ENCODE data around the gene SLC7A9. TPM values are rescaled to one million over a fixed set of nuclear protein-coding genes. Genes with fewer than 3 reads are reported as not detected.
"Not testable (repeated sequence)": the region's sequence is repeated elsewhere in the genome, so short reads cannot be mapped to it uniquely, and the experiment has no call there.

SLC7A9 gene
- total RNA-seq, 3 donors from 2014 or later (not counting 1 experiment from before 2014, with no cell fraction given), result 0.75 to 0.80 TPM; not detected in 1

- intact Hi-C loops (cut with micrococcal nuclease), result no loop called here
- no peak overlapping the region for H3K4me3 ChIP-seq (ENCODE audit: low read length)
- TF ChIP-seq CTCF (IDR thresholded peaks at IDR 0.05), result no peak
- H3K36me3 ChIP-seq (ENCODE audit: control insufficient read depth, insufficient read depth, low read length), result no peaks in the 10 kb centered on the region
- WGBS (ENCODE audit: insufficient coverage), result 93% methylated on average over 19 of the region's 19 CpGs
- no peak for DNase-seq
- Mint-ChIP-seq H3K27me3 (ENCODE audit: low read depth in 2 of 2) (no peaks in the 10 kb centered on the region), H3K4me1 (peaks cover 0 to 7% of the 10 kb centered on the region in 2 donors), H3K36me3 (no peaks in the 10 kb centered on the region), H3K4me3 (no peak overlapping the region), H3K9me3 (no peaks in the 10 kb centered on the region), H3K27ac (no peak overlapping the region)
- H3K9me3 ChIP-seq (ENCODE audit: control insufficient read depth, insufficient read depth, low read length), result no peaks in the 10 kb centered on the region
- no peaks in the 10 kb centered on the region for H3K4me1 ChIP-seq (ENCODE audit: control insufficient read depth, insufficient read depth, low read length)
- H3K27ac ChIP-seq (ENCODE audit: low read length), result no peak overlapping the region
- H3K27me3 ChIP-seq (ENCODE audit: control insufficient read depth, insufficient read depth, low read length), result no peaks in the 10 kb centered on the region
- no peak for ATAC-seq
Observed at GRCh38 chr19:32859591-32859990, 10.0 kb downstream of the SLC7A9 start.

- Histone ChIP-seq H3K27ac (ENCODE audit: low read length) (no peak overlapping the region), H3K9me3 (ENCODE audit: control insufficient read depth, insufficient read depth, low read length) (no peaks in the 10 kb centered on the region), H3K4me3 (ENCODE audit: low read length) (no peak overlapping the region), H3K4me1 (ENCODE audit: control insufficient read depth, insufficient read depth, low read length) (no peaks in the 10 kb centered on the region), H3K36me3 (ENCODE audit: control insufficient read depth, insufficient read depth, low read length) (no peaks in the 10 kb centered on the region), H3K27me3 (ENCODE audit: control insufficient read depth, insufficient read depth, low read length) (no peaks in the 10 kb centered on the region)
- no peaks in the 10 kb centered on the region for H3K36me3 Mint-ChIP-seq
- WGBS (ENCODE audit: insufficient coverage), result 93% methylated on average over 6 of the region's 10 CpGs
- H3K27me3 Mint-ChIP-seq (ENCODE audit: low read depth in 2 of 2), result no peaks in the 10 kb centered on the region
- ATAC-seq (no peak), DNase-seq (no peak)
- H3K4me1 Mint-ChIP-seq, result peaks cover 0 to 7% of the 10 kb centered on the region in 2 donors
- no peak overlapping the region for H3K27ac Mint-ChIP-seq
- TF ChIP-seq CTCF (IDR thresholded peaks at IDR 0.05), result no peak
- H3K9me3 Mint-ChIP-seq, result no peaks in the 10 kb centered on the region
- H3K4me3 Mint-ChIP-seq, result no peak overlapping the region
- intact Hi-C loops (cut with micrococcal nuclease), result no loop called here
Observed at GRCh38 chr19:32858559-32858958, 11.0 kb downstream of the SLC7A9 start.

- Mint-ChIP-seq H3K9me3 (no peaks in the 10 kb centered on the region), H3K27ac (no peak overlapping the region), H3K4me3 (no peak overlapping the region), H3K36me3 (no peaks in the 10 kb centered on the region), H3K27me3 (ENCODE audit: low read depth in 2 of 2) (no peaks in the 10 kb centered on the region), H3K4me1 (peaks cover 0 to 7% of the 10 kb centered on the region in 2 donors)
- Histone ChIP-seq H3K4me1 (ENCODE audit: control insufficient read depth, insufficient read depth, low read length) (no peaks in the 10 kb centered on the region), H3K27me3 (ENCODE audit: control insufficient read depth, insufficient read depth, low read length) (no peaks in the 10 kb centered on the region), H3K36me3 (ENCODE audit: control insufficient read depth, insufficient read depth, low read length) (no peaks in the 10 kb centered on the region), H3K9me3 (ENCODE audit: control insufficient read depth, insufficient read depth, low read length) (no peaks in the 10 kb centered on the region), H3K27ac (ENCODE audit: low read length) (no peak overlapping the region), H3K4me3 (ENCODE audit: low read length) (no peak overlapping the region)
- ATAC-seq (no peak), DNase-seq (no peak)
- intact Hi-C loops (cut with micrococcal nuclease), result no loop called here
- 92% methylated on average over 13 of the region's 13 CpGs for WGBS (ENCODE audit: insufficient coverage)
- TF ChIP-seq CTCF (IDR thresholded peaks at IDR 0.05), result no peak
Observed at GRCh38 chr19:32858155-32858554, 11.4 kb downstream of the SLC7A9 start.

- WGBS (ENCODE audit: insufficient coverage), result 100% methylated on average over 2 of the region's 5 CpGs
- no peaks in the 10 kb centered on the region for H3K27me3 Mint-ChIP-seq (ENCODE audit: low read depth in 2 of 2)
- H3K27ac ChIP-seq (ENCODE audit: low read length), result no peak overlapping the region
- no peaks in the 10 kb centered on the region for H3K9me3 Mint-ChIP-seq
- H3K4me1 ChIP-seq (ENCODE audit: control insufficient read depth, insufficient read depth, low read length), result no peaks in the 10 kb centered on the region
- H3K4me3 Mint-ChIP-seq, result no peak overlapping the region
- no peaks in the 10 kb centered on the region for H3K36me3 Mint-ChIP-seq
- ATAC-seq (no peak), DNase-seq (no peak)
- H3K27ac Mint-ChIP-seq, result no peak overlapping the region
- no peaks in the 10 kb centered on the region for H3K9me3 ChIP-seq (ENCODE audit: control insufficient read depth, insufficient read depth, low read length)
- peaks cover 0 to 7% of the 10 kb centered on the region in 2 donors for H3K4me1 Mint-ChIP-seq
- H3K4me3 ChIP-seq (ENCODE audit: low read length), result no peak overlapping the region
- H3K27me3 ChIP-seq (ENCODE audit: control insufficient read depth, insufficient read depth, low read length), result no peaks in the 10 kb centered on the region
- H3K36me3 ChIP-seq (ENCODE audit: control insufficient read depth, insufficient read depth, low read length), result no peaks in the 10 kb centered on the region
- intact Hi-C loops (cut with micrococcal nuclease), result no loop called here
- TF ChIP-seq CTCF (IDR thresholded peaks at IDR 0.05), result no peak
Observed at GRCh38 chr19:32857584-32857983, 12.0 kb downstream of the SLC7A9 start.

GRCh38 chr19:32856818-32857217 is 12.7 kb downstream of the SLC7A9 start:
- H3K36me3 Mint-ChIP-seq; H3K4me1 ChIP-seq (ENCODE audit: control insufficient read depth, insufficient read depth, low read length); H3K4me3 Mint-ChIP-seq; ATAC-seq; H3K36me3 ChIP-seq (ENCODE audit: control insufficient read depth, insufficient read depth, low read length); H3K4me3 ChIP-seq (ENCODE audit: low read length); H3K27ac ChIP-seq (ENCODE audit: low read length); H3K9me3 Mint-ChIP-seq; H3K9me3 ChIP-seq (ENCODE audit: control insufficient read depth, insufficient read depth, low read length); DNase-seq; H3K27me3 Mint-ChIP-seq (ENCODE audit: low read depth in 2 of 2); H3K27ac Mint-ChIP-seq; H3K27me3 ChIP-seq (ENCODE audit: control insufficient read depth, insufficient read depth, low read length); intact Hi-C loops (cut with micrococcal nuclease); H3K4me1 Mint-ChIP-seq: not testable (repeated sequence)
- WGBS (ENCODE audit: insufficient coverage), result 98% methylated on average over 7 of the region's 7 CpGs
